Gastrocnemius medialis (tissue), 4 donors: ENCODE results near the gene PADI6. TPM values are rescaled to one million over a fixed set of nuclear protein-coding genes. Genes with fewer than 3 reads are reported as not detected.
"Not testable (repeated sequence)": the region's sequence is repeated elsewhere in the genome, so short reads cannot be mapped to it uniquely, and the experiment has no call there.

ENCODE experiments used
- ATAC-seq, 2 donors: fragments of 150-250 bp; one replicate each; pipeline ENCODE4 v1.9.1; 2016
- DNase-seq, 2 donors: peaks; one replicate each; pipeline ENCODE4 v3.0.0-alpha.2; 2019
- H3K27ac ChIP-seq, 4 donors: fragments of 200-600 bp; sonication (generic); 1 replicate in 1 of 4; 2 replicates in 3 of 4; pipeline ENCODE4 v1.5.1; 2016 to 2018; ENCODE audit warnings: mild to moderate bottlenecking in 2 of 4, moderate library complexity in 1 of 4
- H3K27me3 ChIP-seq, 3 donors: fragments of 200-600 bp; sonication (generic) in 2 of 3; 1 replicate in 1 of 3; 2 replicates in 2 of 3; pipeline versions ENCODE4 v1.5.1 to v1.6.0; 2016 to 2019; ENCODE audit warnings: mild to moderate bottlenecking in 1 of 3, moderate library complexity in 1 of 3
- H3K36me3 ChIP-seq, 2 donors: fragments of 200-600 bp; sonication (generic) in 1 of 2; one replicate each; pipeline ENCODE4 v1.5.1; 2017 to 2018
- H3K4me1 ChIP-seq, 2 donors: fragments of 200-600 bp; sonication (generic) in 1 of 2; one replicate each; pipeline ENCODE4 v1.5.1; 2016 to 2017; ENCODE audit warnings: mild to moderate bottlenecking in 2 of 2
- H3K4me3 ChIP-seq, 4 donors: fragments of 200-600 bp; sonication (generic) in 3 of 4; 1 replicate in 1 of 4; 2 replicates in 3 of 4; pipeline ENCODE4 v1.5.1; 2016 to 2019; ENCODE audit warnings: mild to moderate bottlenecking in 2 of 4
- H3K9me3 ChIP-seq, 3 donors: fragments of 200-600 bp; sonication (generic) in 2 of 3; 1 replicate in 1 of 3; 2 replicates in 2 of 3; pipeline ENCODE4 v1.5.1; 2016 to 2019
- POLR2A ChIP-seq, 2 donors: fragments of 450-650 bp; IDR thresholded peaks; one replicate each; pipeline ENCODE4 v1.6.1; 2017; ENCODE audit warnings: antibody characterized with exemption in 2 of 2, mild to moderate bottlenecking in 2 of 2, moderate library complexity in 2 of 2
- in situ Hi-C, 4 donors: fragments of 200-750 bp; cut with MboI; loops; one replicate each; pipeline versions ENCODE4 v1.15.0 to v1.8.0; 2017; ENCODE audit warnings: low sequenced_read_pairs in 4 of 4
- intact Hi-C: fragments of 100-400 bp; cut with DNase I; formaldehyde crosslinking; loops from one replicate; pipeline ENCODE4 v1.15.1; 2023; ENCODE audit warnings: low total_unique reads
- total RNA-seq, 4 donors: library from RNA; depleted of rRNA; stranded (reverse); fragments of >200 nt; gene quantifications; one replicate each; pipeline versions ENCODE4 v1.1.0 to v1.2.3, GENCODE V29; 2016
- TF ChIP-seq, protein P1 (sequence below), 5 experiments: fragments of 450-650 bp in 3 of 5; fragments of 200-600 bp in 2 of 5; sonication (generic) in 2 of 5; IDR thresholded peaks in 4 of 5; conservative IDR thresholded peaks in 1 of 5; 1 replicate in 4 of 5; 2 replicates in 1 of 5; pipeline ENCODE4 v1.5.1; 2016 to 2019; ENCODE audit warnings: antibody characterized with exemption in 5 of 5, mild to moderate bottlenecking in 3 of 5, moderate library complexity in 3 of 5

Gene PADI6
- total RNA-seq, 4 donors from 2014 or later = not detected

DNA sequence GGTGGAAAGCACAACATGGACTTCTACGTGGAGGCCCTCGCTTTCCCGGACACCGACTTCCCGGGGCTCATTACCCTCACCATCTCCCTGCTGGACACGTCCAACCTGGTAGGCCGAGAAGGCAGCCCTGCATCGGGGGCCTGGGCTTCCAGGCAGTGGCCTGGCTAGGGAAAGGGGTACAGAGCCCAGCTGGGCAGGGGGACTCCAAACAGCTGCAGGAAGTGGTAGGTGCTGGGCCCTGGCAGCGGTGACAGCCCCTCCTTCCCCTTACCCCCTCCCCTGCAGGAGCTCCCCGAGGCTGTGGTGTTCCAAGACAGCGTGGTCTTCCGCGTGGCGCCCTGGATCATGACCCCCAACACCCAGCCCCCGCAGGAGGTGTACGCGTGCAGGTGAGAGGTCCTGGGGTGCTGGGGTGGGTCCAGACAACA, 30.0 kb upstream of the PADI6 start:
- no peak for DNase-seq
- TF ChIP-seq, protein P1, sequence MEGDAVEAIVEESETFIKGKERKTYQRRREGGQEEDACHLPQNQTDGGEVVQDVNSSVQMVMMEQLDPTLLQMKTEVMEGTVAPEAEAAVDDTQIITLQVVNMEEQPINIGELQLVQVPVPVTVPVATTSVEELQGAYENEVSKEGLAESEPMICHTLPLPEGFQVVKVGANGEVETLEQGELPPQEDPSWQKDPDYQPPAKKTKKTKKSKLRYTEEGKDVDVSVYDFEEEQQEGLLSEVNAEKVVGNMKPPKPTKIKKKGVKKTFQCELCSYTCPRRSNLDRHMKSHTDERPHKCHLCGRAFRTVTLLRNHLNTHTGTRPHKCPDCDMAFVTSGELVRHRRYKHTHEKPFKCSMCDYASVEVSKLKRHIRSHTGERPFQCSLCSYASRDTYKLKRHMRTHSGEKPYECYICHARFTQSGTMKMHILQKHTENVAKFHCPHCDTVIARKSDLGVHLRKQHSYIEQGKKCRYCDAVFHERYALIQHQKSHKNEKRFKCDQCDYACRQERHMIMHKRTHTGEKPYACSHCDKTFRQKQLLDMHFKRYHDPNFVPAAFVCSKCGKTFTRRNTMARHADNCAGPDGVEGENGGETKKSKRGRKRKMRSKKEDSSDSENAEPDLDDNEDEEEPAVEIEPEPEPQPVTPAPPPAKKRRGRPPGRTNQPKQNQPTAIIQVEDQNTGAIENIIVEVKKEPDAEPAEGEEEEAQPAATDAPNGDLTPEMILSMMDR (IDR thresholded peaks at IDR 0.05 in 4 of 5, conservative IDR thresholded peaks at IDR 0.05 in 1 of 5) = no peak
- no peak for TF ChIP-seq POLR2A (IDR thresholded peaks at IDR 0.05)
- Histone ChIP-seq H3K27ac (no peak overlapping the region), H3K4me3 (no peak overlapping the region), H3K4me1 (no peaks in the 10 kb centered on the region), H3K9me3 (no peaks in the 10 kb centered on the region), H3K27me3 (peaks cover 0 to 6% (median 2%) of the 10 kb centered on the region in 3 donors), H3K36me3 (no peaks in the 10 kb centered on the region)
- in situ Hi-C loops = no loop called here
- intact Hi-C loops = no loop called here
- ATAC-seq = no peak

DNA sequence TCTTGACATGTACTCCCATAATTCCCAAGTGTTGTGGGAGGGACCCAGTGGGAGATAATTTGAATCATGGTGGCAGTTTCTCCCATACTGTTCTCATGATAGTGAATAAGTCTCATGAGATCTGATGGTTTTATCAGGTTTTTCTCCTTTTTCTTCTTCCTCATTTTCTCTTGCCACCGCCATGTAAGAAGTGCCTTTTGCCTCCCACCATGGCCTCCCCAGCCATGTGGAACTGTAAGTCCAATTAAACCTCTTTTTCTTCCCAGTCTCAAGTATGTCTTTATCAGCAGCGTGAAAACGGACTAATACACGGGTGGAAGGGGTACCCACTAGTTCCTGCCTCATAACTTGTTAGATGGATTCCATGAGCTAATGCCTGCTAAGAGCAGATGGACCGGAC, 26.5 kb upstream of the PADI6 start:
- in situ Hi-C loops = not testable (repeated sequence)

DNA sequence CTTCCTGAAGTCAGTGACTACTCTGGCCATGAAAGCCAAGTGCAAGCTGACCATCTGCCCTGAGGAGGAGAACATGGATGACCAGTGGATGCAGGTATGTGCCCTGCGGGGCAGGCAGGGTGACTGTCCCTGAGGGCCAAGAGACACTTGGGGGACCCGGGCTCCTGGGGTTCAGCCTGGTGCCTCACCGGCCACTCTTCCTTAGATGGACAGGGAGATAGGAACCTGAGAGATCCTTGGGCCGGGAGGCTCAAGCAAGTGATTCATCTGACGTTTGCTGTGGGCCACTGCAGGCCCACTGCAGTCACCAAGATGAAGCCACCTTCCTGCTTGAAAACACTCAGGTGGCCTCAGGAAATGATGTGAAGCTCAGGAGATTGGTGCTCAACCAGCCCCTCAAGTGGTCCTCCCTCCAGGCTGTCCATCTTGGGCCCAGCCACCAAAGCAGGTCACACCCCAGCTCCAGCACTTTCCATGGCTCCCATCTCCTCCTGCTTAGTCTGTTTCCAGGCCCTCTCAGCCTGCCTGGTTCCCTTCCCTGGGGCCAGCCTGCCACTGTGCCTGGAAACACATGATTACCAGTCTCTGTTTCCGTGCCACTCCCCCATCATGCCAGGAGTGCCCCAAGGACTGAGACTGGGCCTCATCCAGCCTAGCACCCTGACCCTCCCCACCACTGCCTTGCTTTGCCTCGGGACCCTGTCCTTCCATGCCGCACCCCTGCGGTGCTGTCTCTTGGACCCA, 25.8 kb upstream of the PADI6 start:
- in situ Hi-C loops = no loop called here
- no peaks in the 10 kb centered on the region for H3K4me1 ChIP-seq
- no peak for DNase-seq
- no peak overlapping the region for H3K27ac ChIP-seq
- H3K9me3 ChIP-seq = no peaks in the 10 kb centered on the region
- no peaks in the 10 kb centered on the region for H3K36me3 ChIP-seq
- no peak for ATAC-seq
- H3K27me3 ChIP-seq = peaks cover 12 to 17% (median 12%) of the 10 kb centered on the region in 3 donors
- TF ChIP-seq, protein P1 (IDR thresholded peaks at IDR 0.05 in 4 of 5, conservative IDR thresholded peaks at IDR 0.05 in 1 of 5) = no peak
- no peak for TF ChIP-seq POLR2A (IDR thresholded peaks at IDR 0.05)
- intact Hi-C loops = no loop called here
- H3K4me3 ChIP-seq = no peak overlapping the region

More for the DNA sequence above, 26.5 kb upstream of the PADI6 start:
- H3K27me3 ChIP-seq = peaks cover 12 to 17% (median 12%) of the 10 kb centered on the region in 3 donors
- ATAC-seq, H3K36me3 ChIP-seq, H3K27ac ChIP-seq, DNase-seq, intact Hi-C loops, H3K4me1 ChIP-seq, H3K9me3 ChIP-seq, H3K4me3 ChIP-seq: not testable (repeated sequence)

DNA sequence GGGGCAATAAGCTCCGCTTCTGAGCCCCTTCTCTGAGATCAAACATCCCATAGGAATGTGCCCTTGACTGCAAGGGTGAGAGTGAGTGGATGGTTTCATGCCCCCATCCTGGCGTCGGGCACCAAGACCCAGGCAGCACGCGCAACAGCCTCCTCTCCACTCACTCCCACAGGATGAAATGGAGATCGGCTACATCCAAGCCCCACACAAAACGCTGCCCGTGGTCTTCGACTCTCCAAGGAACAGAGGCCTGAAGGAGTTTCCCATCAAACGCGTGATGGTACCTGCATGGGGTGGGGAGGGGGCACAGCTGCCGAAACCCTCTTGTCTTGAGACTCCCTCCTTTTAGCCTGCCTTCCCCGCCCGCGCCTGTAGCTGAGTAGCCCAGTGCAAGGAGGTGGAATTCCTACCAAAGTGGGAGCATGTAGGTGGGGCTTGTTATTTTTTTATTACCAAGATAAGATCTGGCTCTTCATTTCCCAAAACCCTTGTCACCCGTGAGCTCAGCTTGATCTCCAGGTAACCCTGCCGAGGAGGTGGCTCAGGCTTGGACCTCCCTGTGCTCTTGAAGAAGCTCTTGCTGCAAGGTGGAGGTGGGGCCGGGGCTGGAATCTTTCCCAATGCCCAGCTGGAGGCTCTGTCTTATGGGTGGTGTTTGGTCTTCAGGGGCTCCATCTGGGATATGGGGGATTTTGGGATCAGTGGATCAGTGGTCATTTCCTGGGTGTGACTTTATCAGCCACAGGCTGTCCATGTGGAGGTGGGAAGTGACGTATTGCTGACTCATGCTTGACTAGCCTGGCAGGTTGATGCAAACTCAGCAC, 24.0 kb upstream of the PADI6 start:
- Histone ChIP-seq H3K4me3 (no peak overlapping the region), H3K9me3 (no peaks in the 10 kb centered on the region), H3K36me3 (no peaks in the 10 kb centered on the region), H3K4me1 (no peaks in the 10 kb centered on the region), H3K27ac (no peak overlapping the region), H3K27me3 (peaks cover 12 to 23% (median 20%) of the 10 kb centered on the region in 3 donors)
- no peak for TF ChIP-seq POLR2A (IDR thresholded peaks at IDR 0.05)
- TF ChIP-seq, protein P1 (IDR thresholded peaks at IDR 0.05 in 4 of 5, conservative IDR thresholded peaks at IDR 0.05 in 1 of 5) = no peak
- in situ Hi-C loops (no loop called here), intact Hi-C loops (no loop called here)
- DNase-seq = no peak
- ATAC-seq = no peak

DNA sequence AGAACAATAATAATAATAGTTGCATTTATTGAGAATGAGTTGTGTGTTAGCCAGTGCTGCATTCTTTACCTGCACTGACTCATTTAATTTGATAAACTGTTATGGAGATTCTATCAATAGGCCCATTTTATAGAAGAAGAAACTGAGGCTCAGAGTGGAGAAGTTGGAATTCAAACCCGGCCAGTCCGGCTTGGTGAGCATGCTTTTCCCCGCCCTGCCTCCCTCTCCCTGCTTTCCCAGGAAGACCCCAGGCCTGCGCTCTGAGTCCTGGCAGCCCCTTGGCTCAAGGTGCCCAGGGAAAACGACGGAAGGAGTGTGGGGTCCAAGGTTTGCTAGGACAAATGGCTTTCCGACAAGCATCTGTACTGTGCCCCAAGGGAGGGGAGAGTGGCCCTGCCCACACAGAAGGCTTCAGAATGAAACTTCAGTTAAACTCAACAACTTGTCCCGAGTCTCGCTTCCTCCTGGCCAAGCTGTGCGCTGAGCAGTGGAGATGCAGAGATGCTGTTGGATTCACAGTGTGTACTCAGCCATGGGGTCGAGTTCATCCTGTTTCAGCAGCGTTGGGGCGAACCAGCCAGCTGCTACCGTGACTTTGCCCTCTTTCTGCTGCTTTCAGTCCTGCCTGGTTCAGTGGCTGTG, 23.3 kb upstream of the PADI6 start:
- Histone ChIP-seq H3K27me3 (peaks cover 12 to 27% (median 23%) of the 10 kb centered on the region in 3 donors), H3K9me3 (no peaks in the 10 kb centered on the region), H3K36me3 (no peaks in the 10 kb centered on the region), H3K27ac (no peak overlapping the region), H3K4me3 (no peak overlapping the region), H3K4me1 (no peaks in the 10 kb centered on the region)
- TF ChIP-seq, protein P1 (IDR thresholded peaks at IDR 0.05 in 4 of 5, conservative IDR thresholded peaks at IDR 0.05 in 1 of 5) = no peak
- no peak for TF ChIP-seq POLR2A (IDR thresholded peaks at IDR 0.05)
- ATAC-seq (no peak), DNase-seq (no peak)
- intact Hi-C loops = no loop called here
- in situ Hi-C loops = no loop called here
